ENCODE results near the gene CDC73.

GRCh38 chr1:193142409-193142808 is 20.6 kb downstream of the CDC73 start:
- no peak for TF ChIP-seq POLR2A (IDR thresholded peaks at IDR 0.05)
- TF ChIP-seq, protein P1, sequence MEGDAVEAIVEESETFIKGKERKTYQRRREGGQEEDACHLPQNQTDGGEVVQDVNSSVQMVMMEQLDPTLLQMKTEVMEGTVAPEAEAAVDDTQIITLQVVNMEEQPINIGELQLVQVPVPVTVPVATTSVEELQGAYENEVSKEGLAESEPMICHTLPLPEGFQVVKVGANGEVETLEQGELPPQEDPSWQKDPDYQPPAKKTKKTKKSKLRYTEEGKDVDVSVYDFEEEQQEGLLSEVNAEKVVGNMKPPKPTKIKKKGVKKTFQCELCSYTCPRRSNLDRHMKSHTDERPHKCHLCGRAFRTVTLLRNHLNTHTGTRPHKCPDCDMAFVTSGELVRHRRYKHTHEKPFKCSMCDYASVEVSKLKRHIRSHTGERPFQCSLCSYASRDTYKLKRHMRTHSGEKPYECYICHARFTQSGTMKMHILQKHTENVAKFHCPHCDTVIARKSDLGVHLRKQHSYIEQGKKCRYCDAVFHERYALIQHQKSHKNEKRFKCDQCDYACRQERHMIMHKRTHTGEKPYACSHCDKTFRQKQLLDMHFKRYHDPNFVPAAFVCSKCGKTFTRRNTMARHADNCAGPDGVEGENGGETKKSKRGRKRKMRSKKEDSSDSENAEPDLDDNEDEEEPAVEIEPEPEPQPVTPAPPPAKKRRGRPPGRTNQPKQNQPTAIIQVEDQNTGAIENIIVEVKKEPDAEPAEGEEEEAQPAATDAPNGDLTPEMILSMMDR (IDR thresholded peaks at IDR 0.05): no peak

Measured in body of pancreas (tissue), 4 donors.